Calu3 (cell line): Measurements from ENCODE around the gene LCLAT1. TPM values are rescaled to one million over a fixed set of nuclear protein-coding genes. Genes with fewer than 3 reads are reported as not detected.
A peak's percentile ranks its signal among the peaks of the same experiment; 100 is the strongest.

Source experiments
- BruUV-seq: library from RNA; stranded (reverse); fragments of 400-500 nt; replicated peaks from 2 replicates; lab custom pipeline; 2021; lab: Mats Ljungman, UMichigan
- CTCF ChIA-PET: fragments of 300-600 bp; sonication (Branson Sonifier 250); formaldehyde crosslinking; loops from one replicate; lab custom pipeline; 2022; ENCODE audit warnings: antibody characterized with exemption; lab: Charles Lee
- DNase-seq: peaks from one replicate; pipeline ENCODE4 v3.0.0; 2022
- H3K27ac Mint-ChIP-seq: one replicate; pipeline ENCODE4 v1.8.0; 2022; ENCODE audit warnings: mixed read lengths; ENCODE audit not compliant: unreplicated experiment
- H3K27me3 Mint-ChIP-seq: one replicate; pipeline ENCODE4 v1.8.0; 2022; ENCODE audit warnings: mixed read lengths; ENCODE audit not compliant: unreplicated experiment
- H3K36me3 Mint-ChIP-seq: one replicate; pipeline ENCODE4 v1.8.0; 2022; ENCODE audit warnings: mild to moderate bottlenecking, moderate library complexity, mixed read lengths; ENCODE audit not compliant: insufficient read depth, unreplicated experiment
- H3K4me1 Mint-ChIP-seq: one replicate; pipeline ENCODE4 v1.8.0; 2022; ENCODE audit warnings: mild to moderate bottlenecking, low read depth, mixed read lengths; ENCODE audit not compliant: unreplicated experiment
- H3K4me3 Mint-ChIP-seq: one replicate; pipeline ENCODE4 v1.8.0; 2022; ENCODE audit warnings: mild to moderate bottlenecking, low read depth, moderate library complexity, mixed read lengths; ENCODE audit not compliant: unreplicated experiment
- H3K9me3 Mint-ChIP-seq: one replicate; pipeline ENCODE4 v1.8.0; 2022; ENCODE audit warnings: low read depth, mixed read lengths; ENCODE audit not compliant: unreplicated experiment
- CTCF ChIP-seq: fragments of 200-600 bp; IDR thresholded peaks from one replicate; pipeline ENCODE4 v1.8.0; 2022; ENCODE audit warnings: antibody characterized with exemption; ENCODE audit not compliant: unreplicated experiment
- intact Hi-C: fragments of 100-400 bp; cut with micrococcal nuclease; formaldehyde crosslinking; loops from one replicate; pipeline ENCODE4 v1.10.0; 2022; ENCODE audit not compliant: unreplicated experiment
- total RNA-seq: library from RNA; stranded (reverse); gene quantifications from 2 replicates; pipeline ENCODE4 v1.2.3, GENCODE V29; 2022

Gene LCLAT1
- total RNA-seq, 1 experiment from 2014 or later, result 47.6 TPM

- Mint-ChIP-seq H3K27ac (no peak overlapping the region), H3K36me3 (no peaks in the 10 kb centered on the region), H3K4me1 (peaks cover 18% of the 10 kb centered on the region), H3K4me3 (no peak overlapping the region), H3K27me3 (no peaks in the 10 kb centered on the region), H3K9me3 (no peaks in the 10 kb centered on the region)
- no TSS peak for BruUV-seq
- no peak for DNase-seq
- intact Hi-C loops, result no loop called here
- CTCF ChIA-PET, result no interaction called here
- no peak for TF ChIP-seq CTCF
Measured at GRCh38 chr2:30462131-30462857, 15.2 kb downstream of the LCLAT1 start.

GRCh38 chr2:30463535-30463934, 16.5 kb downstream of the LCLAT1 start:
- Mint-ChIP-seq H3K27ac (no peak overlapping the region), H3K27me3 (no peaks in the 10 kb centered on the region), H3K36me3 (no peaks in the 10 kb centered on the region), H3K4me3 (no peak overlapping the region), H3K4me1 (peaks cover 10% of the 10 kb centered on the region), H3K9me3 (no peaks in the 10 kb centered on the region)
- DNase-seq, result no peak
- intact Hi-C loops, result no loop called here
- CTCF ChIA-PET, result no interaction called here
- TF ChIP-seq CTCF, result no peak
- BruUV-seq, result no TSS peak

- CTCF ChIA-PET, result interaction anchor here (0.6 kb wide), 1 partner anchor 32 kb away, joined by 3 read pairs; no protein-coding TSS in a partner anchor
- TF ChIP-seq CTCF, result no peak
- Mint-ChIP-seq H3K4me1 (peaks cover 8% of the 10 kb centered on the region), H3K9me3 (no peaks in the 10 kb centered on the region), H3K4me3 (no peak overlapping the region), H3K27ac (peak overlapping the region; percentile 35), H3K27me3 (no peaks in the 10 kb centered on the region), H3K36me3 (no peaks in the 10 kb centered on the region)
- no TSS peak for BruUV-seq
- DNase-seq, result no peak
- intact Hi-C loops, result no loop called here
Measured at GRCh38 chr2:30464544-30465170, 17.6 kb downstream of the LCLAT1 start.

GRCh38 chr2:30465171-30465545, 18.1 kb downstream of the LCLAT1 start:
- Mint-ChIP-seq H3K9me3 (no peaks in the 10 kb centered on the region), H3K36me3 (no peaks in the 10 kb centered on the region), H3K27me3 (no peaks in the 10 kb centered on the region), H3K4me1 (peaks cover 8% of the 10 kb centered on the region), H3K4me3 (no peak overlapping the region), H3K27ac (peak overlapping the region; percentile 35)
- DNase-seq, result no peak
- CTCF ChIA-PET, result no interaction called here
- TF ChIP-seq CTCF, result no peak
- no TSS peak for BruUV-seq
- intact Hi-C loops, result no loop called here
